ENCODE data around the gene SNX20.

GRCh38 chr16:50697881-50698767 lies 17.0 kb upstream of the SNX20 start:
- TF ChIP-seq, protein P1, sequence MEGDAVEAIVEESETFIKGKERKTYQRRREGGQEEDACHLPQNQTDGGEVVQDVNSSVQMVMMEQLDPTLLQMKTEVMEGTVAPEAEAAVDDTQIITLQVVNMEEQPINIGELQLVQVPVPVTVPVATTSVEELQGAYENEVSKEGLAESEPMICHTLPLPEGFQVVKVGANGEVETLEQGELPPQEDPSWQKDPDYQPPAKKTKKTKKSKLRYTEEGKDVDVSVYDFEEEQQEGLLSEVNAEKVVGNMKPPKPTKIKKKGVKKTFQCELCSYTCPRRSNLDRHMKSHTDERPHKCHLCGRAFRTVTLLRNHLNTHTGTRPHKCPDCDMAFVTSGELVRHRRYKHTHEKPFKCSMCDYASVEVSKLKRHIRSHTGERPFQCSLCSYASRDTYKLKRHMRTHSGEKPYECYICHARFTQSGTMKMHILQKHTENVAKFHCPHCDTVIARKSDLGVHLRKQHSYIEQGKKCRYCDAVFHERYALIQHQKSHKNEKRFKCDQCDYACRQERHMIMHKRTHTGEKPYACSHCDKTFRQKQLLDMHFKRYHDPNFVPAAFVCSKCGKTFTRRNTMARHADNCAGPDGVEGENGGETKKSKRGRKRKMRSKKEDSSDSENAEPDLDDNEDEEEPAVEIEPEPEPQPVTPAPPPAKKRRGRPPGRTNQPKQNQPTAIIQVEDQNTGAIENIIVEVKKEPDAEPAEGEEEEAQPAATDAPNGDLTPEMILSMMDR (IDR thresholded peaks at IDR 0.05; ENCODE audit: low read depth, low read length) = no peak
- TF ChIP-seq POLR2A (IDR thresholded peaks at IDR 0.05; ENCODE audit: extremely low read depth, insufficient read length) = no peak
- no peak for TF ChIP-seq MAX (IDR thresholded peaks at IDR 0.05; ENCODE audit: low read depth, low read length)

Measured in NB4 (cell line).